Embryonic facial prominence (tissue), 1 donor: ENCODE data around the gene NGDN.
"Not testable (repeated sequence)": the region's sequence is repeated elsewhere in the genome, so short reads cannot be mapped to it uniquely, and the experiment has no call there.

Experiments used
- DNase-seq: peaks from one replicate; pipeline ENCODE4 v3.0.0-alpha.2; 2016; ENCODE audit errors: extremely low spot score

The NGDN gene

DNA sequence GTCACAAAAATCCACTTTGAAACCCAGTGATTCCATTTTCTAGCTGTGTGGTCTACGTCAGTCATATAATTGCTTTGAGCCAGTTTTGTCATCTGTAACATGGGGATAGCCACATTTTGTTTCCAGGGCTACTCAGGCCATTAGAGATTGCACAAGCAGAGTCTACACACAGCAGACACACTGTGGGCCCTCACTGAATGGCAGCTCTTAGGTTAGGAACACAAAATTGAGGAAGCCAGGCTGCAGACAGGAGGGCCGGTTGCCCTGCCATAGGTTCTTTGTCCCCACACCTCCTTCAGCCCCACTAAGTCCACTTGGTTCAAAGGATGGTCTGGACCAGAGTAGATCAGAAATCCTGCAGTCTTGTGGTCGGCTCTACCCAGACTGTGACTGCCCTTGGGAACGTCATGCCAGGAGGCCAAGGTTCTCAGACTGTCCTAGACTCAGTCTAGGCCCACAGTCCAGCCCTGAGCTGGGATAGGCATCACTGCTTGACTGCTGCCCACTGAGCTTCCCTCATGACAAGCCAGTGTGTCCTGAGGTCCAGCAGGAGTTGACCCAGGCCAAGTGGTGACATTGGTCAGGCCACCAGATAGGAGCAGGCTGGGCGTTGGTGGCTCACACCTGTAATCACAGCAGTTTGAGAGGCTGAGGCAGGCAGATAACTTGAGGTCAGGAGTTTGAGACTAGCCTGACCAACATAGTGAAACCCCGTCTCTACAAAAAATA, 30.2 kb upstream of the NGDN start:
- DNase-seq: no peak

DNA sequence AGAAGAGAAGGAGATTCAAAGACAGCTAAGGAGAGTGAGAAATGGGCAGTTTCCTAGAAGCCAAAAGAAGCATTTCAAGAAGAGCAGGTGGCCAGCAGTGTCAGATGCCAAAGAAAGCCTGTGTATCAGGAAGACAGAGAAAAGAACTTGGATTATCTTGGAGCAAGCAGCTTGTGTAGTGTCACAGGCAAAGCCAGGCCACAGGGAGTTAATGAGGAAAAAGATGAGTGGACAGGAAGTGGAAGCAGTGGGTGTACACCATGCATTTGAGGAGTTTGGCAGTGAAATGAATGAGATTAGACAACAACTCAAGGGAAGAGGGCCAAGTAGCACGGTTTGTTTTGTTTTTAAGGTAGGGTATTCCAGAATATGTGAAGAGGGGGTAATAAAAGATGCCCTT, 28.4 kb upstream of the NGDN start:
- DNase-seq: no peak

DNA sequence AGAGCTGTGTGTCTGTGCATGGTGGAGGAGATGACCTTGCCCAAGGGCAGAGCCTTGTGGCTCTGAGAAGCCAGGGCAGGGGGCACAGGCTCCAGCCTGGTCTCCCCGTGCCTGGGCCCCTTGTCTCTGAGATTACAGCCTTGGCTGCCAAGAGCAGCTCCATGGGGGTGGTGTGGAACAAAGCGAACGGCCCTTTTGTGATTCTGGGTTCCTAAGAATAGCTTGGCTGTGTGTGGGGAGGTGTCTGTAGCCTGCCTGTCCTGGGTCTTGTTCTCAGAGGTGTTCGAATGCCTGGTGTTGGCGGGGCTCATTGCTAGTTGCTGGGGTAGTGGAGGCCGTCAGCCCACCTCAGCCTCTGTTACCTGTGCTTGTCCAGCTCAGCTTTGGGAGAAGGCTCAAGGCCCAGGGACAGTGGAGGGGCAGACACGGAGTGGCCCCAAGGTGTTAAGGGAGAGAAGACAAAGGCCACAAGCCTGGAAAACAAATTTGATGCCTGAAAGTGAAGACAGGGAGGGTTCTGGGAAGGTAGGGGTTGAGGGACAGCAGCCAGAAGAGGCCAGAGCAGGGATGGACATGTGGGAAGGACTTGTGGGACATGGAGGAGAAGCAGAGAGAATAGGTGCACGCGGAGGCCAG, 26.7 kb upstream of the NGDN start:
- no peak for DNase-seq

GRCh38 chr14:23443411-23443812, 26.1 kb upstream of the NGDN start:
- DNase-seq: no peak

DNA sequence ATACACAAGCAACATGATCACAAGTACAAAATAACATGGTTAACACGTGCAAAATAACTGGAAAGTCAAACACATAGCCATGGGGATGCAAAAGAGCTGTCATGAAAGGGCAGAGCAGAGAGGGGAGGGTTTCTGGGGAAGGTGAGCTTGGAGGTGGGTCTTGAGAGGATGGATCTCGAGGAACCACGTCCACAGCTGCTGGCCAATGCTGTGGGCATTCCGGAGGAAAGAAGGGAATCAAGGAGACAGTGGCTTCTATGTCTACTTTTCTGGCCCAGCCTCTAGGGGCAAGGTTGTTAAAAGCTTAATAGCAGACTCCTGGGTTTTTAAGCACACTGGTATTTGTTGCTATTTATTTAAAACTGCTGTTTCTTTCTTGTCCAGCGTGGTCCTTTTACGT, 25.6 kb upstream of the NGDN start:
- DNase-seq: no peak

DNA sequence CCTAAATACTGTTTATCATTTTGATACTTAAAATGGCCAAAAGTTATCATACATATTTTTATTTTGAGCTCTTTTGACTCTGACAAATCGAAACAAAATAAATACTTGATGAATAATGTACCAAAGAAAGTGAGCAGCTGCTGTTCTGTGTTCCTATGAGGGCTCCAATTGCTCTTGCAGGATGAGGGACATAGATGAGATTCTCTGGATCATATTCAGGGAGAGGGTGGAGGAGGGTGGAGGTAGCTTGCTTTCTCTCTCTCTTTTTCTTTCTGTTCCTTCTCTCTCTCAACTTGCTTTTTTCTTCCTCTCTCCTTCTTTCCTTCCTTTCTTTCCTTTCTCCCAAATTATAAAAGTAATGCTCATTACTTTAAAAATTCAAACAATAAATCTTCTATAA, 25.2 kb upstream of the NGDN start:
- no peak for DNase-seq

- DNase-seq: no peak
Observed at GRCh38 chr14:23445773-23446172, 23.7 kb upstream of the NGDN start.

GRCh38 chr14:23446291-23446851, 23.1 kb upstream of the NGDN start:
- no peak for DNase-seq

GRCh38 chr14:23447361-23448350, 21.8 kb upstream of the NGDN start:
- DNase-seq: no peak

- no peak for DNase-seq
Observed at GRCh38 chr14:23449314-23449713, 20.2 kb upstream of the NGDN start.

DNA sequence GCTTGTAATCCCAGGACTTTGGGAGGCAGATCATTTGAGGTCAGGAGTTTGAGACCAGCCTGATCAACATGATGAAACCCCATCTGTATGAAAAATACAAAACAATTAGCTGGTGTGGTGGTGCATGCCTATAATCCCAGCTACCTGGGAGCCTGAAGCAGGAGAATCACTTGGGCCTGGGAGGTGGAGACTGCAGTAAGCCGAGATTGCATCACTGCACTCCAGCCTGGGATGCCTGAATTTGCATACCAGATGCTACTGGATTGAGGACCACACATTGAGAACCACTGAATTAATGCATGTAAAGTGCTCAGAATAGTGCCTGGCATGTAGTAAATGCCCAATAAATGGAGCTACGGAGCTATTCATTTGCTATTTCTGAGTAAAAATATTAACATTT, 19.1 kb upstream of the NGDN start:
- no peak for DNase-seq

DNA sequence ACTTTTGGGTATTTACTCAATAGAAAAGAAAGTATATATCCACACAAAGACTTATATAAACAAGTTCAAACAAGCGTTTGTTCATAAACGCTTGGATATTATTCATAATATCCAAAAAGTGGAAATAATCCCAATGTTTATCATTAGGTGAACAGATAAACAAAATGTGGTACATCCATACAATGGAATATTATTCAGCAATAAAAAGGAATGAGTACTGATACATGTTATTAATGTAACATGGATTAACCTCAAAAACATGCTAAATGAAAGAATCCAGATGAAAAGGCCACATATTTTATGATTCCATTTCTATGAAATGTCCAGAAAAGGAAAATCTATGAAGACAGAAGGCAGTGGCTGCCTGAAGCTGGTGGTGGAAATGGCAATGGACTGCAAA, 17.3 kb upstream of the NGDN start:
- DNase-seq: no peak

DNA sequence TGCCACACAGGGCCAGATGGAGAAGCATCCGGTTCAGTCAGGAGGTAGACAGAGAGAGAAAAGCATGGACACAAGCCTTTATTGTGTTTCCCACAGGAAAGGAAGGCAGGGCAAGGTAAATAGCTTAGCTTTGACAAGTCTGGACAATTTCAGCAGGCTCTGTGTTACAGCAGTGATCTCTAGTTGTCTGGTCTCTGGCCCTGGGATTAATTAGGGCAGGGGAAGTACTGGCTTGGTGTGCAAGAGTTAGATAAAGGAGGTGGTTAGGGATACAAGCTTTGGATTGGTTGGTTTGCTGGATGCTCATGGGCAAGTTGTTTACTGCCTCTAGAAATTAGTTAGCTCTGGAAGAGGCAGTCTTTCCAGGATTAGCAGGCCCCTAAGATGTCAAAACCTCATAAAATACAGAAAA, 15.1 kb upstream of the NGDN start:
- DNase-seq: no peak

DNA sequence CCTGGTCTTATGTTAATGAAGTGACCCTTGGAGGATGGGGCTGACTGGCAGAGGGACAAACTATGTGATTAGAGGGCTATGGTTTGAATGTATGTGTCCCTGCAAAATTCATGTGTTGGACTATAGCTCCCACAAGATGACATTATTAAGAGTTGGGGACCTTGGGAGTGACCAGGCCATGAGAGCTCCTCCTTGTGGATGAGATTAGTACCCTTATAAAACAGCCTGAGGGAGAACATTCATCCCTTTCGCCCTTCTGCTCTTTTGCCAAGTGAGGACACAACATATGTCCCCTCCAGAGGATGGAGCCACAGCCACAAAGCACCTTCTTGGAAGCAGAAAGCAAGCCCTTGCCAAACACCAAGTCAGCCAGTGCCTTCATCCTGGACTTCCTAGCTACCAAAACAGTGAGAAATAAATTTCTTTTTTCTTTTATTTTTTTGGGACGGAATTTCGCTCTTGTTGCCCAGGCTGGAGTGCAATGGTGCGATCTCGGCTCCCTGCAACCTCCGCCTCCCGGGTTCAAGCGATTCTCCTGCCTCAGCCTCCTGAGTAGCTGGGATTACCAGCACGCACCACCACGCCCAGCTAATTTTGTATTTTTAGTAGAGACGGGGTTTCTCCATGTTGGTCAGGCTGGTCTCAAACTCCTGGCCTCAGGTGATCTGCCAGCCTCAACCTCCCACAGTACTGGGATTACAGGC, 12.5 kb upstream of the NGDN start:
- not testable (repeated sequence) for DNase-seq

DNA sequence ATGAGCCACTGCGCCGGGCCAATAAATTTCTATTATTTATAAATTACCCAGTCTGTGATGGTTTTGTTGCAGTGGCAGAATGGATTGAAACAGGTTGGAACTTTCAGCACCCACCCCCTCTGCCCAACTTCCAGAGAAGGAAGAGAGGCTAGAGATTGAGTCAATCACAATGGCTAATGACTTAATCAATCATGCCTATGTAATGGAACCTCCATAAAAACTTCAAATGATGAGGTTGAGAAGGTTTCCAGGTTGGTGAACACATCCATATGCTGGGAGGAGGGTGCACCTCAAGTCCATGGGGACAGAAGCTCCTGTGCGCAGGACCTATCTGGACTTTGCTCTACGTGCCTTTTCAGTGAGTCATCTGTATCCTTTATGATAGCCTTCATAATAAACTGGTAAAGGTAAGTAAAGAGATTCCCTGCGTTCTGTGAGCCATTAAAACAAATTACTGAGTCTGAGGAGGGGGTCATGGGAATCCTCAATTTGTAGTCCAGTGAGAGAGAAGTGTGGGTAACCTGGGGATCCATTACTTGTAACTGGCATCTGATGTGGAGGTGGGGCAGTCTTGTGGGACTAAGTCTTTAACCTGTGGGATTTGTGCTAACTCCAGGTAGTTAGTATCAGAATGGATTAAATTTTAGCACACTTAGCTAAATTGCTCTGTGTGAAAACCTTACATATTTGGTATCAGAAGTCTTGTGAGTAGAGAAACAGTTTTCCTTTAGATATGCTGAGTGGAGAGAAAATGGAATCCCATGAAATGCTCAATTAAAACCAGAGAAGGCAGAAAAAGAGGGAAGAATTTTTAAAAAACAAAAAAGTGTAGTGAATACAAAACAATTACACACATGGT, 11.7 kb upstream of the NGDN start:
- DNase-seq: no peak

GRCh38 chr14:23460960-23461359, 8.5 kb upstream of the NGDN start:
- DNase-seq: no peak

GRCh38 chr14:23464700-23465099, 4.8 kb upstream of the NGDN start:
- DNase-seq: no peak

DNA sequence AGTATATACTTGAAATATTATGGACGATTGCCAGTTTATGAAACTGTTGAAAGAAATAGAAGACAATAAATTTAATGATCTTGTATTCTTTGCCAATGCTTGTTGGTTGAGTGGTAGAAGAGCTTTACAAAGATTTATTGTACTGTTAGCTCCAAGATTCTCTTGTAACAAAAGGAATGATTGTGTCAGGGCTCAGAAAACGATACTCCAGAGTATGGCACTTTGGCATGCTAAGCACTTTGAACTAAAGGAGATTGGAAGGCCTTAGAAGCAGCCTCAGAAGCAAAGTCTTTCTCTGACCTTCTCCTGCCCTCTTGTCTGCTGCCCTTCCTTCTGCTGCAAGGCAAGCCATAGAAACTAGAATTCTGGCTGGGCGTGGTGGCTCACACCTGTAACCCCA, 4.2 kb upstream of the NGDN start:
- DNase-seq: no peak

- no peak for DNase-seq
Observed at GRCh38 chr14:23468704-23469126, 788 bp upstream of the NGDN start.

GRCh38 chr14:23469906-23470403, 452 bp downstream of the NGDN start:
- DNase-seq: no peak
